HEK293 (cell line): Measurements from ENCODE around the gene HP.

Experiments
- CTCF ChIA-PET: fragments of 350-600 bp; formaldehyde crosslinking; extraction: SDS; loops from one replicate; lab custom pipeline; 2021; ENCODE audit warnings: antibody characterized with exemption; lab: Yijun Ruan, JAX
- POLR2A ChIA-PET: fragments of 300-600 bp; formaldehyde crosslinking; extraction: SDS; loops from one replicate; lab custom pipeline; 2020; ENCODE audit warnings: antibody characterized with exemption, inconsistent platforms; lab: Yijun Ruan, JAX
- H3K27ac ChIP-seq: fragments of 200-500 bp; sonication (Bioruptor generic); 2 replicates; pipeline ENCODE4 v1.5.1; 2014; ENCODE audit warnings: low read depth, low read length, control low read depth, inconsistent platforms; ENCODE audit errors: extremely low read depth
- H3K36me3 ChIP-seq, 2 experiments: fragments of 200-500 bp in 1 of 2; sonication (Bioruptor generic) in 1 of 2; 1 replicate in 1 of 2; 2 replicates in 1 of 2; pipeline ENCODE4 v1.5.1; 2014 to 2017; ENCODE audit warnings: inconsistent platforms in 2 of 2, low read length in 2 of 2; ENCODE audit not compliant: control insufficient read depth in 2 of 2, insufficient read depth in 1 of 2
- H3K4me1 ChIP-seq: fragments of 200-500 bp; sonication (Bioruptor generic); 2 replicates; pipeline ENCODE4 v1.5.1; 2014; ENCODE audit warnings: mild to moderate bottlenecking, low read length, inconsistent platforms; ENCODE audit not compliant: control insufficient read depth, insufficient read depth
- H3K4me3 ChIP-seq: 2 replicates; pipeline ENCODE4 v1.5.1; 2011; ENCODE audit warnings: low read depth, mild to moderate bottlenecking, control low read depth, low read length, moderate library complexity
- H3K9me3 ChIP-seq: fragments of 200-500 bp; sonication (Bioruptor generic); 2 replicates; pipeline ENCODE4 v1.5.1; 2014; ENCODE audit warnings: low read depth, low read length, inconsistent platforms; ENCODE audit not compliant: control insufficient read depth, insufficient read depth
- IKZF3 ChIP-seq: fragments of 450-650 bp; IDR thresholded peaks from 2 replicates; pipeline ENCODE4 v1.5.0; 2018; ENCODE audit warnings: missing biosample characterization, mild to moderate bottlenecking, missing genetic modification characterization, moderate library complexity
- OVOL3 ChIP-seq: fragments of 450-650 bp; formaldehyde crosslinking; IDR thresholded peaks from 2 replicates; pipeline ENCODE4 v1.5.1; 2016; ENCODE audit warnings: missing biosample characterization, missing genetic modification characterization
- RBAK ChIP-seq: fragments of 450-650 bp; formaldehyde crosslinking; IDR thresholded peaks from 2 replicates; pipeline ENCODE4 v1.5.1; 2016; ENCODE audit warnings: missing biosample characterization, missing genetic modification characterization
- SP3 ChIP-seq: fragments of 450-650 bp; formaldehyde crosslinking; IDR thresholded peaks from 2 replicates; pipeline ENCODE4 v1.5.1; 2016; ENCODE audit warnings: missing biosample characterization, missing genetic modification characterization
- ZBTB1 ChIP-seq: fragments of 450-650 bp; formaldehyde crosslinking; IDR thresholded peaks from 2 replicates; pipeline ENCODE4 v1.5.1; 2016; ENCODE audit warnings: missing biosample characterization, missing genetic modification characterization
- ZNF184 ChIP-seq: fragments of 450-650 bp; IDR thresholded peaks from 2 replicates; pipeline ENCODE4 v1.5.1; 2018; ENCODE audit warnings: missing biosample characterization, mild to moderate bottlenecking, missing genetic modification characterization
- ZNF391 ChIP-seq: fragments of 450-650 bp; formaldehyde crosslinking; IDR thresholded peaks from 2 replicates; pipeline ENCODE4 v1.5.1; 2016; ENCODE audit warnings: low read depth, missing biosample characterization, missing genetic modification characterization, borderline replicate concordance
- ZNF423 ChIP-seq: fragments of 450-650 bp; formaldehyde crosslinking; IDR thresholded peaks from 2 replicates; pipeline ENCODE4 v1.5.1; 2016; ENCODE audit warnings: missing biosample characterization, missing genetic modification characterization
- ZNF514 ChIP-seq: fragments of 450-650 bp; formaldehyde crosslinking; IDR thresholded peaks from 2 replicates; pipeline ENCODE4 v1.5.1; 2016; ENCODE audit warnings: missing biosample characterization, missing genetic modification characterization
- ZNF560 ChIP-seq: fragments of 450-650 bp; formaldehyde crosslinking; IDR thresholded peaks from 2 replicates; pipeline ENCODE4 v1.5.1; 2017; ENCODE audit warnings: missing biosample characterization, missing genetic modification characterization, borderline replicate concordance
- ZNF660 ChIP-seq: fragments of 450-650 bp; IDR thresholded peaks from 2 replicates; pipeline ENCODE4 v1.5.1; 2018; ENCODE audit warnings: missing biosample characterization, mild to moderate bottlenecking, missing genetic modification characterization
- TF ChIP-seq, protein P1 (sequence below): fragments of 450-650 bp; formaldehyde crosslinking; IDR thresholded peaks from 2 replicates; pipeline ENCODE4 v1.5.1; 2016; ENCODE audit warnings: missing biosample characterization, missing genetic modification characterization
- TF ChIP-seq, protein P2 (sequence below): fragments of 450-650 bp; formaldehyde crosslinking; IDR thresholded peaks from 2 replicates; pipeline ENCODE4 v1.5.1; 2016; ENCODE audit warnings: missing biosample characterization, missing genetic modification characterization, borderline replicate concordance
- TF ChIP-seq, protein P3 (sequence below): fragments of 450-650 bp; formaldehyde crosslinking; IDR thresholded peaks from 2 replicates; pipeline ENCODE4 v1.5.1; 2016; ENCODE audit warnings: missing biosample characterization, missing genetic modification characterization, borderline replicate concordance

HP gene

DNA sequence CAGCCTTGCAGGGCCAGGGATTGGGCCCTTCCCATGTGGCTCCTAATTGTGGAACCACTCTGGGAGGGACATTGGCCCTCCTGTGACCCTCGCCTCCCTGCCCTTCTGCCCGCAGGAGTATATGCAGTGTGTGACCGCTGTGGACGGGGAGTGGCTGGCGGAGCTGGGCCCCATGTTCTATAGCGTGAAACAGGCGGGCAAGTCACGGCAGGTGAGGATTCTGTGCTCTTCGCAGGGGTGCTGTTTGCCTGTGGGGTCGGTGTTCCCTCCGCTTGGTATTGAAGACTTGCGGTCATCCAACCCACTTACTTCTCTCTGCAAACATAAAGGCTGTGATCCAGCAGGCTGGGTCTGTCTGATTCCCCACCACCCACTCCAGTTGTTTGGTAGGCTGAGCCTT, 55.0 kb downstream of the HP start:
- ChIA-PET POLR2A (no interaction called here), CTCF (no interaction called here)
- no peak overlapping the region for H3K4me3 ChIP-seq
- H3K36me3 ChIP-seq: peaks cover 4 to 93% of the 10 kb centered on the region in 2 experiments; a peak in 2 of 3 replicates
- no peaks in the 10 kb centered on the region for H3K4me1 ChIP-seq
- TF ChIP-seq ZNF391 (tag by site-specific recombination) (no peak), RBAK (tag by site-specific recombination) (no peak), ZNF423 (tag by site-specific recombination) (no peak)
- TF ChIP-seq, protein P1, sequence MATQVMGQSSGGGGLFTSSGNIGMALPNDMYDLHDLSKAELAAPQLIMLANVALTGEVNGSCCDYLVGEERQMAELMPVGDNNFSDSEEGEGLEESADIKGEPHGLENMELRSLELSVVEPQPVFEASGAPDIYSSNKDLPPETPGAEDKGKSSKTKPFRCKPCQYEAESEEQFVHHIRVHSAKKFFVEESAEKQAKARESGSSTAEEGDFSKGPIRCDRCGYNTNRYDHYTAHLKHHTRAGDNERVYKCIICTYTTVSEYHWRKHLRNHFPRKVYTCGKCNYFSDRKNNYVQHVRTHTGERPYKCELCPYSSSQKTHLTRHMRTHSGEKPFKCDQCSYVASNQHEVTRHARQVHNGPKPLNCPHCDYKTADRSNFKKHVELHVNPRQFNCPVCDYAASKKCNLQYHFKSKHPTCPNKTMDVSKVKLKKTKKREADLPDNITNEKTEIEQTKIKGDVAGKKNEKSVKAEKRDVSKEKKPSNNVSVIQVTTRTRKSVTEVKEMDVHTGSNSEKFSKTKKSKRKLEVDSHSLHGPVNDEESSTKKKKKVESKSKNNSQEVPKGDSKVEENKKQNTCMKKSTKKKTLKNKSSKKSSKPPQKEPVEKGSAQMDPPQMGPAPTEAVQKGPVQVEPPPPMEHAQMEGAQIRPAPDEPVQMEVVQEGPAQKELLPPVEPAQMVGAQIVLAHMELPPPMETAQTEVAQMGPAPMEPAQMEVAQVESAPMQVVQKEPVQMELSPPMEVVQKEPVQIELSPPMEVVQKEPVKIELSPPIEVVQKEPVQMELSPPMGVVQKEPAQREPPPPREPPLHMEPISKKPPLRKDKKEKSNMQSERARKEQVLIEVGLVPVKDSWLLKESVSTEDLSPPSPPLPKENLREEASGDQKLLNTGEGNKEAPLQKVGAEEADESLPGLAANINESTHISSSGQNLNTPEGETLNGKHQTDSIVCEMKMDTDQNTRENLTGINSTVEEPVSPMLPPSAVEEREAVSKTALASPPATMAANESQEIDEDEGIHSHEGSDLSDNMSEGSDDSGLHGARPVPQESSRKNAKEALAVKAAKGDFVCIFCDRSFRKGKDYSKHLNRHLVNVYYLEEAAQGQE (tag by site-specific recombination): no peak
- no peaks in the 10 kb centered on the region for H3K9me3 ChIP-seq
- H3K27ac ChIP-seq: no peak overlapping the region

DNA sequence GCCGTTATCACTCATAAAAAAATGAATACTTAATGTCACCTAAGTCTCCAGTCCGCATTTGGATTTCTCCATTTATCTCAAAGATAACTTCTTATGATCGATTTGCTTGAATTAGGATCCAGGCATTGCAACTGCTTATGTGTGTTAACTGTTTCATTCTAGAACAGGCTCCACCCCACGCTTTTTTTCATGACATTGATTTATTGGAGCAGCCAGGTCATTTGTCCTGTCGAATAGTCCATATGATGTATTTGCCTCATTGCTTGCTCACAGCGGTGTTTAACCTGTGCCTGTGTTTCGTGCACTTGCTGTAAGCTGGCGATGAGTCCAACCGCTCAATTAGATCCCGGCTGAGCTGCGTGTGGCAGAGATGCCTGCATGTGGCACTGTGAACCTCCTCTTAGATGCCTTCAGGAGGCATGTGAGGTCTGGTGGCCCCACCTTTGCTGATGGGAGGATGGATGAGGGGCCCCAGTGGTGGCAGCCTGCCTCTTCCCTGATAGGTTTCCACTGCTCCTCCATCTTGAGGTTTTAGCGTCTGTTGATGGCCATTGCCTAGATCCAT, 55.7 kb downstream of the HP start:
- POLR2A ChIA-PET: no interaction called here
- no peak overlapping the region for H3K27ac ChIP-seq
- H3K4me1 ChIP-seq: no peaks in the 10 kb centered on the region
- TF ChIP-seq, protein P2, sequence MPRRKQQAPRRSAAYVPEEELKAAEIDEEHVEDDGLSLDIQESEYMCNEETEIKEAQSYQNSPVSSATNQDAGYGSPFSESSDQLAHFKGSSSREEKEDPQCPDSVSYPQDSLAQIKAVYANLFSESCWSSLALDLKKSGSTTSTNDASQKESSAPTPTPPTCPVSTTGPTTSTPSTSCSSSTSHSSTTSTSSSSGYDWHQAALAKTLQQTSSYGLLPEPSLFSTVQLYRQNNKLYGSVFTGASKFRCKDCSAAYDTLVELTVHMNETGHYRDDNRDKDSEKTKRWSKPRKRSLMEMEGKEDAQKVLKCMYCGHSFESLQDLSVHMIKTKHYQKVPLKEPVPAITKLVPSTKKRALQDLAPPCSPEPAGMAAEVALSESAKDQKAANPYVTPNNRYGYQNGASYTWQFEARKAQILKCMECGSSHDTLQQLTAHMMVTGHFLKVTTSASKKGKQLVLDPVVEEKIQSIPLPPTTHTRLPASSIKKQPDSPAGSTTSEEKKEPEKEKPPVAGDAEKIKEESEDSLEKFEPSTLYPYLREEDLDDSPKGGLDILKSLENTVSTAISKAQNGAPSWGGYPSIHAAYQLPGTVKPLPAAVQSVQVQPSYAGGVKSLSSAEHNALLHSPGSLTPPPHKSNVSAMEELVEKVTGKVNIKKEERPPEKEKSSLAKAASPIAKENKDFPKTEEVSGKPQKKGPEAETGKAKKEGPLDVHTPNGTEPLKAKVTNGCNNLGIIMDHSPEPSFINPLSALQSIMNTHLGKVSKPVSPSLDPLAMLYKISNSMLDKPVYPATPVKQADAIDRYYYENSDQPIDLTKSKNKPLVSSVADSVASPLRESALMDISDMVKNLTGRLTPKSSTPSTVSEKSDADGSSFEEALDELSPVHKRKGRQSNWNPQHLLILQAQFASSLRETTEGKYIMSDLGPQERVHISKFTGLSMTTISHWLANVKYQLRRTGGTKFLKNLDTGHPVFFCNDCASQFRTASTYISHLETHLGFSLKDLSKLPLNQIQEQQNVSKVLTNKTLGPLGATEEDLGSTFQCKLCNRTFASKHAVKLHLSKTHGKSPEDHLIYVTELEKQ (tag by site-specific recombination): no peak
- no peak for TF ChIP-seq ZNF660 (tag by site-specific recombination)
- no peak for TF ChIP-seq ZBTB1 (tag by site-specific recombination)
- TF ChIP-seq ZNF514 (tag by site-specific recombination): no peak
- no peak for TF ChIP-seq ZNF560 (tag by site-specific recombination)
- no peak for TF ChIP-seq IKZF3 (tag by site-specific recombination)
- TF ChIP-seq ZNF184 (tag by site-specific recombination): no peak
- no peak for TF ChIP-seq OVOL3 (tag by site-specific recombination)
- TF ChIP-seq, protein P3, sequence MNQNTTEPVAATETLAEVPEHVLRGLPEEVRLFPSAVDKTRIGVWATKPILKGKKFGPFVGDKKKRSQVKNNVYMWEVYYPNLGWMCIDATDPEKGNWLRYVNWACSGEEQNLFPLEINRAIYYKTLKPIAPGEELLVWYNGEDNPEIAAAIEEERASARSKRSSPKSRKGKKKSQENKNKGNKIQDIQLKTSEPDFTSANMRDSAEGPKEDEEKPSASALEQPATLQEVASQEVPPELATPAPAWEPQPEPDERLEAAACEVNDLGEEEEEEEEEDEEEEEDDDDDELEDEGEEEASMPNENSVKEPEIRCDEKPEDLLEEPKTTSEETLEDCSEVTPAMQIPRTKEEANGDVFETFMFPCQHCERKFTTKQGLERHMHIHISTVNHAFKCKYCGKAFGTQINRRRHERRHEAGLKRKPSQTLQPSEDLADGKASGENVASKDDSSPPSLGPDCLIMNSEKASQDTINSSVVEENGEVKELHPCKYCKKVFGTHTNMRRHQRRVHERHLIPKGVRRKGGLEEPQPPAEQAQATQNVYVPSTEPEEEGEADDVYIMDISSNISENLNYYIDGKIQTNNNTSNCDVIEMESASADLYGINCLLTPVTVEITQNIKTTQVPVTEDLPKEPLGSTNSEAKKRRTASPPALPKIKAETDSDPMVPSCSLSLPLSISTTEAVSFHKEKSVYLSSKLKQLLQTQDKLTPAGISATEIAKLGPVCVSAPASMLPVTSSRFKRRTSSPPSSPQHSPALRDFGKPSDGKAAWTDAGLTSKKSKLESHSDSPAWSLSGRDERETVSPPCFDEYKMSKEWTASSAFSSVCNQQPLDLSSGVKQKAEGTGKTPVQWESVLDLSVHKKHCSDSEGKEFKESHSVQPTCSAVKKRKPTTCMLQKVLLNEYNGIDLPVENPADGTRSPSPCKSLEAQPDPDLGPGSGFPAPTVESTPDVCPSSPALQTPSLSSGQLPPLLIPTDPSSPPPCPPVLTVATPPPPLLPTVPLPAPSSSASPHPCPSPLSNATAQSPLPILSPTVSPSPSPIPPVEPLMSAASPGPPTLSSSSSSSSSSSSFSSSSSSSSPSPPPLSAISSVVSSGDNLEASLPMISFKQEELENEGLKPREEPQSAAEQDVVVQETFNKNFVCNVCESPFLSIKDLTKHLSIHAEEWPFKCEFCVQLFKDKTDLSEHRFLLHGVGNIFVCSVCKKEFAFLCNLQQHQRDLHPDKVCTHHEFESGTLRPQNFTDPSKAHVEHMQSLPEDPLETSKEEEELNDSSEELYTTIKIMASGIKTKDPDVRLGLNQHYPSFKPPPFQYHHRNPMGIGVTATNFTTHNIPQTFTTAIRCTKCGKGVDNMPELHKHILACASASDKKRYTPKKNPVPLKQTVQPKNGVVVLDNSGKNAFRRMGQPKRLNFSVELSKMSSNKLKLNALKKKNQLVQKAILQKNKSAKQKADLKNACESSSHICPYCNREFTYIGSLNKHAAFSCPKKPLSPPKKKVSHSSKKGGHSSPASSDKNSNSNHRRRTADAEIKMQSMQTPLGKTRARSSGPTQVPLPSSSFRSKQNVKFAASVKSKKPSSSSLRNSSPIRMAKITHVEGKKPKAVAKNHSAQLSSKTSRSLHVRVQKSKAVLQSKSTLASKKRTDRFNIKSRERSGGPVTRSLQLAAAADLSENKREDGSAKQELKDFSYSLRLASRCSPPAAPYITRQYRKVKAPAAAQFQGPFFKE (tag by site-specific recombination): no peak
- TF ChIP-seq SP3 (tag by site-specific recombination): no peak
- no peak overlapping the region for H3K4me3 ChIP-seq
- no peaks in the 10 kb centered on the region for H3K9me3 ChIP-seq
- CTCF ChIA-PET: no interaction called here
- peaks cover 4 to 86% of the 10 kb centered on the region in 2 experiments; a peak in 2 of 3 replicates for H3K36me3 ChIP-seq
